Fibroblast of mammary gland (primary cell): ENCODE measurements around the gene FOXJ2.

Source experiments
- DNase-seq: peaks from one replicate; pipeline ENCODE4 v3.0.0-alpha.2; 2010; ENCODE audit warnings: low read depth
- H3K4me3 ChIP-seq: 2 replicates; pipeline ENCODE4 v1.5.1; 2011; ENCODE audit warnings: low read depth, mild to moderate bottlenecking, low read length, moderate library complexity; ENCODE audit not compliant: control insufficient read depth
- TF ChIP-seq, protein P1 (sequence below): conservative IDR thresholded peaks from 2 replicates; pipeline ENCODE4 v1.5.1; 2011; ENCODE audit warnings: low read depth, low read length, inconsistent platforms; ENCODE audit not compliant: control insufficient read depth, insufficient read depth

Gene FOXJ2

DNA sequence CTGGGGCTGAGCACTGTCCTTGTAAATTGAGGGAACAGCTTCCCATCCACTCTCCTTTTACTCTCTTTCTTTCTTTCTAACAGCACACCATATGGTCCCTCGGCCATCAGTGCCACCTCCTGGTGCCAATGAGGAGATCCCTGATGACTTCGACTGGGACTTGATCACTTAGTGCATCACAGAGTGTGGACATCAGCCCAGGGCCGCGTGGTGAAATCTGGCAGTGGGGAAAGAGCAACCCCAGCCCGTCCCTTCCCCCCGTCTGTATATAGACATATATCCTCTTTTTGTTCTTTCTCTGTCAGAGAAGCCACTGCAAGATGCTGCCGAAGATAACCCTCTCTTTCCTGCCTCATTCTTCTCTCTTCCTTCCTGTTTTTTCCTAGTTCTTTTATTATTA lies 20.2 kb downstream of the FOXJ2 start:
- DNase-seq: no peak
- H3K4me3 ChIP-seq: no peak overlapping the region
- TF ChIP-seq, protein P1, sequence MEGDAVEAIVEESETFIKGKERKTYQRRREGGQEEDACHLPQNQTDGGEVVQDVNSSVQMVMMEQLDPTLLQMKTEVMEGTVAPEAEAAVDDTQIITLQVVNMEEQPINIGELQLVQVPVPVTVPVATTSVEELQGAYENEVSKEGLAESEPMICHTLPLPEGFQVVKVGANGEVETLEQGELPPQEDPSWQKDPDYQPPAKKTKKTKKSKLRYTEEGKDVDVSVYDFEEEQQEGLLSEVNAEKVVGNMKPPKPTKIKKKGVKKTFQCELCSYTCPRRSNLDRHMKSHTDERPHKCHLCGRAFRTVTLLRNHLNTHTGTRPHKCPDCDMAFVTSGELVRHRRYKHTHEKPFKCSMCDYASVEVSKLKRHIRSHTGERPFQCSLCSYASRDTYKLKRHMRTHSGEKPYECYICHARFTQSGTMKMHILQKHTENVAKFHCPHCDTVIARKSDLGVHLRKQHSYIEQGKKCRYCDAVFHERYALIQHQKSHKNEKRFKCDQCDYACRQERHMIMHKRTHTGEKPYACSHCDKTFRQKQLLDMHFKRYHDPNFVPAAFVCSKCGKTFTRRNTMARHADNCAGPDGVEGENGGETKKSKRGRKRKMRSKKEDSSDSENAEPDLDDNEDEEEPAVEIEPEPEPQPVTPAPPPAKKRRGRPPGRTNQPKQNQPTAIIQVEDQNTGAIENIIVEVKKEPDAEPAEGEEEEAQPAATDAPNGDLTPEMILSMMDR: no peak

GRCh38 chr12:8054816-8055215 lies 22.3 kb downstream of the FOXJ2 start:
- no peak for DNase-seq
- no peak overlapping the region for H3K4me3 ChIP-seq
- TF ChIP-seq, protein P1: no peak

DNA sequence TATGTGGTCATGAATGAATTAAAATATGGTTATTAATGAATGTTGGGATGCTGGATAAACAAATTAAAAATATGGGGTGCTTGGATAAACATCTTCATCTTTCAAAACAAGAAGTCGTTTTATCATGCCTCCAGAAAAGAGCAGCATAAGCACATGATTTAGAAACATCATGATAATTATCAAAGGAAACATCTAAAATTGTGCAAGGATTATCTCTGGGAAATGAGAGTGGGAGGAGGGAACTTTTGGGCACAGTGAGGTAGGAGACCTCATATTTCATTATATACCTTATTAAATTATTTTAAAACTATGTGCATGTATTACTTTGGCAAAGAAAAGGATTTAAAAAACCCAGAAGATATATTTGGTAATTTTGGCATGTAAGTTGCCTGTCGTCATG lies 24.8 kb downstream of the FOXJ2 start:
- H3K4me3 ChIP-seq: no peak overlapping the region
- TF ChIP-seq, protein P1: no peak
- DNase-seq: no peak

GRCh38 chr12:8057839-8058238 lies 25.3 kb downstream of the FOXJ2 start:
- peak; percentile 66 for DNase-seq
- TF ChIP-seq, protein P1: no peak

GRCh38 chr12:8058506-8058905 lies 26.0 kb downstream of the FOXJ2 start:
- H3K4me3 ChIP-seq: no peak overlapping the region
- DNase-seq: no peak
- TF ChIP-seq, protein P1: no peak

More at GRCh38 chr12:8057839-8058238, 25.3 kb downstream of the FOXJ2 start:
- H3K4me3 ChIP-seq: no peak overlapping the region

DNA sequence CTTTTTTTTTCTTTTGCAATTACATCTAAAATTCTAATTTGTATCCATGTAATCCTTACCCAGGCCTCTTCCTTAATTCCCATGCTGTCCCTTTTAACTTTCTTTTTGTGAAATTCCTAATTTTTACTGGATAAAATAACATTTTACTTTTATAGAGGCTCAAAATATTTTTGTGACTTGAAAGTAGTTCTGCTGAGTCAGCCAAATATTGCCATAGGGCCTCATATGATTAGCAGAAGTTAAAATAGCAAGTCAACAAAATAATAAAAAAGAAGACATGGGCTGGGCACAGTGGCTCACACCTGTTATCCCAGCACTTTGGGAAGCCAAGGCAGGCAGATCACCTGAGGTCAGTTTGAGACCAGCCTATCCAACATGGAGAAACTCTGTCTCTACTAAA lies 31.6 kb downstream of the FOXJ2 start:
- TF ChIP-seq, protein P1: no peak
- no peak overlapping the region for H3K4me3 ChIP-seq
- no peak for DNase-seq

DNA sequence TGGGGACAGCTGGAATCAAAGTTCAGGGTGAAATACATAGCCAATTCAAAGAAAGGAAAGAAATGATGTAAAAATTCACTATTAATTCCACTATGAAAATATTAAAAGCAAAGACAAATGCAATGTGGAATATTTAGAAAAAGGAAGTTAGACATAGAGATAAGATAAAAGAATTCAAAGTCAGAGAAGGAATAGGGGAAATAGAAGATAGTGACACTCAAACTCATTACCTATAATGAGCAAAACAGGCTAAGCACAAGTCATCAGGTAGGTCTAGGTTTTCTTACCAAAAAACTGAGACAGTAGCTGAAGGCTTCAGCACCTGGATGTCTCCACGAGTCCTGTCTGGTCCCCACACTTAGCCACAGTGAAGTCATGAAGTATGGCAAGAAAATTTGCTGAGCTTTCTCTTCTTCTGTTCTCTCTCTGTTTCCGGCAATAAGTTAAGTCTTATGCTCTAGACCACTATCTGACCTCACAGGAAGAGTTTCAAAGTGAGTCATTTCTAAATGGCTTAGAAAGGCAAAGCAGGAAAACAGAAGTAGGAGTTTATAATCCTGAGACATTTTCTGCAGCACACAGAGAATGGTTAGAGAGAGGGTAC lies 33.6 kb downstream of the FOXJ2 start, which contains the start of gene C3AR1:
Gene C3AR1 (minus strand): TSS at position 369 of the 604 bp plus-strand sequence. CDS start 6,174 bp downstream, outside the sequence.
- no peak within 1 kb of the TSS for H3K4me3 ChIP-seq
- TF ChIP-seq, protein P1: no peak
- DNase-seq: peak; percentile 64
